PC-3 (cell line): ENCODE results near the gene SPINK6. TPM values are rescaled to one million over a fixed set of nuclear protein-coding genes. Genes with fewer than 3 reads are reported as not detected.
A peak's percentile ranks its signal among the peaks of the same experiment; 100 is the strongest.

Experiments
- ATAC-seq: fragments of 200-7000 bp; cut with Tn5 transposase; 2 replicates; pipeline ENCODE4 v1.9.1; 2020; ENCODE audit warnings: mild to moderate bottlenecking, moderate library complexity
- BruUV-seq: library from RNA; stranded (reverse); fragments of 400-500 nt; replicated peaks from 2 replicates; lab custom pipeline; 2021; lab: Mats Ljungman, UMichigan
- CTCF ChIA-PET: fragments of 300-600 bp; sonication (Branson Sonifier 250); formaldehyde crosslinking; loops from one replicate; lab custom pipeline; 2022; ENCODE audit warnings: antibody characterized with exemption; lab: Charles Lee
- POLR2A ChIA-PET: fragments of 300-600 bp; sonication (Branson Sonifier 250); formaldehyde crosslinking; loops from one replicate; lab custom pipeline; 2022; ENCODE audit warnings: antibody characterized with exemption; ENCODE audit not compliant: unreplicated experiment; lab: Charles Lee
- DNase-seq: peaks from one replicate; pipeline ENCODE4 v3.0.0-alpha.2; 2015
- H2AFZ ChIP-seq: fragments of 300-600 bp; sonication (generic); 2 replicates; pipeline ENCODE4 v1.6.0; 2016; ENCODE audit warnings: antibody characterized with exemption, low read length
- H3F3A ChIP-seq: fragments of 300-600 bp; sonication (generic); one replicate; pipeline ENCODE4 v1.6.0; 2017; ENCODE audit warnings: antibody characterized with exemption, low read length, control low read depth, mild to moderate bottlenecking; ENCODE audit not compliant: unreplicated experiment
- H3K27ac ChIP-seq: fragments of 300-600 bp; sonication (generic); 2 replicates; pipeline ENCODE4 v1.5.1; 2016; ENCODE audit warnings: mild to moderate bottlenecking, low read length
- H3K27me3 ChIP-seq: fragments of 300-600 bp; sonication (generic); 2 replicates; pipeline ENCODE4 v1.6.1; 2016; ENCODE audit warnings: low read length, mixed read lengths
- H3K36me3 ChIP-seq: fragments of 300-600 bp; sonication (generic); 2 replicates; pipeline ENCODE4 v1.6.1; 2016; ENCODE audit warnings: low read depth, mixed run types, low read length, mixed read lengths
- H3K4me1 ChIP-seq: fragments of 300-600 bp; sonication (generic); 2 replicates; pipeline ENCODE4 v1.5.1; 2016; ENCODE audit warnings: low read length; ENCODE audit not compliant: insufficient read depth
- H3K4me2 ChIP-seq: fragments of 300-600 bp; sonication (generic); 2 replicates; pipeline ENCODE4 v1.6.0; 2016; ENCODE audit warnings: low read length
- H3K4me3 ChIP-seq: fragments of 300-600 bp; sonication (generic); 2 replicates; pipeline ENCODE4 v1.5.1; 2016; ENCODE audit warnings: mild to moderate bottlenecking, low read length, mixed read lengths
- H3K79me2 ChIP-seq: fragments of 300-600 bp; sonication (generic); 2 replicates; pipeline ENCODE4 v1.6.1; 2017; ENCODE audit warnings: low read length, mixed read lengths
- H3K9ac ChIP-seq: fragments of 300-600 bp; sonication (generic); 2 replicates; pipeline ENCODE4 v1.6.0; 2016; ENCODE audit warnings: mild to moderate bottlenecking, low read length
- H3K9me2 ChIP-seq: fragments of 300-600 bp; sonication (generic); replicated peaks from 2 replicates; pipeline ENCODE4 v1.6.1; 2016; ENCODE audit warnings: mixed run types, low read length, mixed read lengths
- H3K9me3 ChIP-seq: fragments of 300-600 bp; sonication (generic); 2 replicates; pipeline ENCODE4 v1.6.1; 2016; ENCODE audit warnings: low read length, mixed read lengths
- H4K20me1 ChIP-seq: fragments of 300-600 bp; sonication (generic); 2 replicates; pipeline ENCODE4 v1.6.1; 2016; ENCODE audit warnings: low read length, mixed read lengths
- EZH2 ChIP-seq: fragments of 300-600 bp; sonication (generic); IDR thresholded peaks from one replicate; pipeline ENCODE4 v1.6.1; 2017; ENCODE audit warnings: antibody characterized with exemption, mild to moderate bottlenecking, low read length; ENCODE audit not compliant: unreplicated experiment
- EZH2phosphoT487 ChIP-seq: fragments of 300-600 bp; sonication (generic); IDR thresholded peaks from 2 replicates; pipeline ENCODE4 v1.6.1; 2018; ENCODE audit warnings: mild to moderate bottlenecking, antibody characterized with exemption, low read length, borderline replicate concordance
- intact Hi-C: fragments of 100-400 bp; cut with micrococcal nuclease; formaldehyde crosslinking; loops from 2 replicates; pipeline ENCODE4 v1.9.0; 2023
- total RNA-seq: library from RNA; depleted of rRNA; stranded (reverse); fragments of >200 nt; gene quantifications from 2 replicates; pipeline ENCODE4 v1.2.3, GENCODE V29; 2014
- TF ChIP-seq, protein P1 (sequence below): fragments of 300-600 bp; sonication (generic); conservative IDR thresholded peaks from 2 replicates; pipeline ENCODE4 v1.5.1; 2017; ENCODE audit warnings: antibody characterized with exemption, low read depth, mild to moderate bottlenecking, low read length

The SPINK6 gene
- total RNA-seq, 1 experiment from 2014 or later = not detected

DNA sequence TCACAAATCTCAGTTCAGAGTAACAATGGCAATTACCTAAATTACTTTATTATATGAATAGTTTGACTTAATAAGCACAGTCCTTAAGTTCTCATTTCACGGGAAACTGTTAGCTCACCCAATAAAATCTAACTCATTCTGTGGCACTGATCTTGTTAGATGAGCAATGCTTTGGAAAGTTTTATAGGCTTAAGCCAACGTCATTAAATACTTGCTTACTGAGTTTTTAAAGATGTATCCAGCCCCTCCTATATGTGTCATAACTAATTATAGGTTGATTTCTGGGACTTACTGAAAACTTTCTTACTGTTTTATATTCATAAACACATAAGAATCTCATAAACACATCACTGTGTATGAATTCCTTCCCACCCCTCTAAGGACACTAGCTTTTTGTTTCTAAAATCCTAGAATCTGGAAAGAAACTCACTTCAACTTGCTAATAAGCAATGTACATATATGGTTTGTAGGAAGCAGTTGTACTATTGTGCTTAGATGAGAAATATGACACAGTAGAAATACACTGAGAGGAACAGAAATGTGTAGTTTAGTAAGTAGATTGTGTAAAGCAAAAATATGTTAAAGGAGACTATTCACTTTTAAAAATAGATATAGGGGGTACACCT lies 21.4 kb downstream of the SPINK6 start:
- peak overlapping the region; percentile 4; the same call in 1 of the 2 replicates for H3K4me3 ChIP-seq
- no peaks in the 10 kb centered on the region for H3K9me2 ChIP-seq
- H4K20me1 ChIP-seq = no peaks in the 10 kb centered on the region
- no TSS peak for BruUV-seq
- ATAC-seq = peak; percentile 92
- H3K27ac ChIP-seq = peak overlapping the region; percentile 91
- H3F3A ChIP-seq = no peaks in the 10 kb centered on the region
- H3K36me3 ChIP-seq = no peaks in the 10 kb centered on the region
- peak overlapping the region; percentile 69 for H3K4me2 ChIP-seq
- H3K9ac ChIP-seq = peak overlapping the region; percentile 70
- H3K79me2 ChIP-seq = no peaks in the 10 kb centered on the region
- H3K4me1 ChIP-seq = peaks cover 19% of the 10 kb centered on the region
- peak; percentile 95 for DNase-seq
- ChIA-PET POLR2A (interaction anchor here (0.5 to 0.9 kb wide), 4 partner anchors 13 to 63 kb away, joined by 3 to 21 read pairs (median 3); no protein-coding TSS in a partner anchor), CTCF (interaction anchor here (0.7 kb wide), 1 partner anchor 45 kb away, joined by 4 read pairs; no protein-coding TSS in a partner anchor)
- TF ChIP-seq, protein P1, sequence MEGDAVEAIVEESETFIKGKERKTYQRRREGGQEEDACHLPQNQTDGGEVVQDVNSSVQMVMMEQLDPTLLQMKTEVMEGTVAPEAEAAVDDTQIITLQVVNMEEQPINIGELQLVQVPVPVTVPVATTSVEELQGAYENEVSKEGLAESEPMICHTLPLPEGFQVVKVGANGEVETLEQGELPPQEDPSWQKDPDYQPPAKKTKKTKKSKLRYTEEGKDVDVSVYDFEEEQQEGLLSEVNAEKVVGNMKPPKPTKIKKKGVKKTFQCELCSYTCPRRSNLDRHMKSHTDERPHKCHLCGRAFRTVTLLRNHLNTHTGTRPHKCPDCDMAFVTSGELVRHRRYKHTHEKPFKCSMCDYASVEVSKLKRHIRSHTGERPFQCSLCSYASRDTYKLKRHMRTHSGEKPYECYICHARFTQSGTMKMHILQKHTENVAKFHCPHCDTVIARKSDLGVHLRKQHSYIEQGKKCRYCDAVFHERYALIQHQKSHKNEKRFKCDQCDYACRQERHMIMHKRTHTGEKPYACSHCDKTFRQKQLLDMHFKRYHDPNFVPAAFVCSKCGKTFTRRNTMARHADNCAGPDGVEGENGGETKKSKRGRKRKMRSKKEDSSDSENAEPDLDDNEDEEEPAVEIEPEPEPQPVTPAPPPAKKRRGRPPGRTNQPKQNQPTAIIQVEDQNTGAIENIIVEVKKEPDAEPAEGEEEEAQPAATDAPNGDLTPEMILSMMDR = no peak
- TF ChIP-seq EZH2 = no peak
- TF ChIP-seq EZH2phosphoT487 = no peak
- intact Hi-C loops = loop anchor here (1.0 to 5.0 kb wide), 3 partner anchors 10 to 43 kb away; partner anchors contain the start of gene SPINK13
- H2AFZ ChIP-seq = peak overlapping the region; percentile 48
- H3K9me3 ChIP-seq = no peaks in the 10 kb centered on the region
- H3K27me3 ChIP-seq = no peaks in the 10 kb centered on the region

DNA sequence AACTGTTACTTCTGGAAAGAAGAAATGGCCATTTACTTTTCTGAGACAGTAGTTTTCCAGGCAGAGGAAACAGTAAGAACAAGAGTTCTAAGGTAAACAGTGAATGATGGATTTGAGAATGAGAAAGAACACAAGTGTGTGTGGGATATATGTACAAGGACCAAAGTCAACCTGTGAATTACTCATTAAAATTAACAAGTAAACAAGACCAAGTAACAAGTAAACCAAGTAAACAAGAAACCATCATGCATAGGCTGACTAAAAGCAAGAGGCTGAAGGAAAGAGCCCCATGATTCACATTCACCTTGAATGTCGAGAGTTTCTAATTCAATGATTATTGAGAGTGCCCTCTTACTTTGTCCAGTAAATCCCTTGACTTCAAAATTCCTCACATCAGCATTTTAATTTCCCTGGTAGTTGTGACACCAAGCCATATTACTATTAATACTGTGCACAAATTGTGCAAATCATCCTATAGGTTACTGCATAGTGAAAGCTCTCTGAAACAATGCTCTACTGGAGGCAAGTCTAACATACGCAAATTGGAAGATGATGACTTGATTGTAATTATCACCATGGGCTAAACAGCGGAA lies 25.6 kb downstream of the SPINK6 start:
- intact Hi-C loops = loop anchor here (5.0 kb wide), 1 partner anchor 64 kb away; no protein-coding TSS in a partner anchor
- Histone ChIP-seq H3K4me3 (no peak overlapping the region), H3K9me3 (no peaks in the 10 kb centered on the region), H3K27me3 (no peaks in the 10 kb centered on the region), H3K79me2 (no peaks in the 10 kb centered on the region), H4K20me1 (no peaks in the 10 kb centered on the region), H3K36me3 (no peaks in the 10 kb centered on the region), H3K4me1 (peaks cover 14% of the 10 kb centered on the region), H3F3A (no peaks in the 10 kb centered on the region), H3K9me2 (no peaks in the 10 kb centered on the region), H3K27ac (no peak overlapping the region), H3K9ac (no peak overlapping the region), H3K4me2 (no peak overlapping the region), H2AFZ (no peak overlapping the region)
- DNase-seq (no peak), ATAC-seq (no peak)
- no peak for TF ChIP-seq EZH2phosphoT487
- TF ChIP-seq EZH2 = no peak
- TF ChIP-seq, protein P1 = no peak
- POLR2A ChIA-PET = interaction anchor here (0.6 kb wide), 1 partner anchor 15 kb away, joined by 9 read pairs; no protein-coding TSS in a partner anchor
- BruUV-seq = no TSS peak
- CTCF ChIA-PET = no interaction called here
